ENCODE data around the gene SEMA4D.

DNA sequence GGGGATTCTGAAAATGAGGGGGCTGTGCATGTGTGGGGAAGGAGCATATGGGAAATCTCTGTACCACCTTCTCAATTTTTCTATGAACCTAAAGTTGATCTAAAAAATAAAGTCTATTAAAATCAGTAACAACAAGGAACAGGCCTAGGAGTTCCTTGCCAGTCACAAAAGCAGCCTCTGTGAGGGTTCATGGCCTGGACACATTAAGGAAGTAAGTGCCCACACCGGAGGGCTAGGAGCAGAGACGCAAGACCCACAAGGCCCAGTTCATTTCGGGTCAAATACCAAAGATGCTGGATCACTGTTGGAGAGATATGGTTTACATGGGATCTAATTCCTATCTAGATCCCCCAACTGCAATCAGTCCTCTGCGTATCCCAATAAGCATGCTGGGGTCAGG, 88.4 kb downstream of the SEMA4D start:
- no peak for TF ChIP-seq CTCF (IDR thresholded peaks at IDR 0.05; ENCODE audit: borderline replicate concordance, extremely low read depth, low read length, poor library complexity, severe bottlenecking)
- no peak for TF ChIP-seq EZH2 (IDR thresholded peaks at IDR 0.05; ENCODE audit: borderline replicate concordance, low read depth, low read length, severe bottlenecking)
